Lung (tissue), 12 donors: ENCODE data around the gene ADAT2. TPM values are rescaled to one million over a fixed set of nuclear protein-coding genes. Genes with fewer than 3 reads are reported as not detected.
A peak's percentile ranks its signal among the peaks of the same experiment; 100 is the strongest.

Source experiments
- ATAC-seq: fragments of 200-7000 bp; cut with Tn5 transposase; one replicate; pipeline ENCODE4 v1.9.1; 2020; ENCODE audit warnings: moderate number of reproducible peaks; ENCODE audit not compliant: insufficient read depth, low FRiP score
- DNase-seq, 3 donors: peaks; one replicate each; pipeline ENCODE4 v3.0.0-alpha.2; 2013 to 2017
- H3K27ac ChIP-seq, 2 donors: one replicate each; pipeline ENCODE4 v1.5.1; 2013; ENCODE audit warnings: mild to moderate bottlenecking in 2 of 2, moderate library complexity in 2 of 2, control low read depth in 1 of 2, inconsistent platforms in 1 of 2, low read depth in 1 of 2, low read length in 1 of 2
- H3K27me3 ChIP-seq, 3 donors: one replicate each; pipeline ENCODE4 v1.5.1; 2013; ENCODE audit warnings: low read length in 2 of 3; ENCODE audit not compliant: control insufficient read depth in 3 of 3, insufficient read depth in 3 of 3
- H3K36me3 ChIP-seq, 4 donors: one replicate each; pipeline ENCODE4 v1.5.1; 2013; ENCODE audit warnings: low read length in 4 of 4, mild to moderate bottlenecking in 1 of 4, moderate library complexity in 1 of 4; ENCODE audit not compliant: control insufficient read depth in 4 of 4, insufficient read depth in 4 of 4
- H3K4me1 ChIP-seq, 5 donors: one replicate each; pipeline ENCODE4 v1.5.1; 2013; ENCODE audit warnings: low read length in 5 of 5, mild to moderate bottlenecking in 2 of 5, moderate library complexity in 1 of 5; ENCODE audit not compliant: control insufficient read depth in 5 of 5, insufficient read depth in 5 of 5
- H3K4me3 ChIP-seq: one replicate; pipeline ENCODE4 v1.5.1; 2013; ENCODE audit warnings: mild to moderate bottlenecking, control low read depth, moderate library complexity
- H3K9ac ChIP-seq, 2 donors: one replicate each; pipeline ENCODE4 v1.5.1; 2013; ENCODE audit warnings: low read length in 2 of 2, control low read depth in 1 of 2; ENCODE audit not compliant: insufficient read depth in 1 of 2
- H3K9me3 ChIP-seq, 4 donors: one replicate each; pipeline ENCODE4 v1.5.1; 2013; ENCODE audit warnings: low read length in 3 of 4, mild to moderate bottlenecking in 1 of 4, moderate library complexity in 1 of 4; ENCODE audit not compliant: control insufficient read depth in 4 of 4, insufficient read depth in 3 of 4
- WGBS, 2 donors: extraction: QIAGEN DNeasy Blood & Tissue Kit; methylation state at CpG; one replicate each; pipeline ENCODE4 v1.1.7; 2013; 5-methylcytosine and 5-hydroxymethylcytosine counted together
- polyA plus RNA-seq, 2 donors: library from polyadenylated mRNA; stranded (reverse); fragments of 200-250 nt; gene quantifications; one replicate each; pipeline ENCODE4 v1.2.1, GENCODE V29; 2013
- total RNA-seq, 2 donors: library from RNA; depleted of rRNA in 1 of 2; stranded (reverse); fragments of >200 nt in 1 of 2; gene quantifications; one replicate each; pipeline ENCODE4 v1.2.1, GENCODE V29; 2014 to 2021
- TF ChIP-seq, protein P1 (sequence below): IDR thresholded peaks from 2 replicates; pipeline ENCODE4 v1.5.1; 2012; ENCODE audit warnings: mild to moderate bottlenecking; ENCODE audit errors: control extremely low read depth, extremely low read depth
- donor health status: control.
- donor health status: control.
- donor health status: Bipolar disorder and iron deficiency.
- donor health status: healthy.
- donor health status: DM: yes; HTN: yes; CAD: no.

ADAT2 gene
- total and polyA plus RNA-seq, 4 donors = 3.9 to 11.1 (median 8.6) TPM

DNA sequence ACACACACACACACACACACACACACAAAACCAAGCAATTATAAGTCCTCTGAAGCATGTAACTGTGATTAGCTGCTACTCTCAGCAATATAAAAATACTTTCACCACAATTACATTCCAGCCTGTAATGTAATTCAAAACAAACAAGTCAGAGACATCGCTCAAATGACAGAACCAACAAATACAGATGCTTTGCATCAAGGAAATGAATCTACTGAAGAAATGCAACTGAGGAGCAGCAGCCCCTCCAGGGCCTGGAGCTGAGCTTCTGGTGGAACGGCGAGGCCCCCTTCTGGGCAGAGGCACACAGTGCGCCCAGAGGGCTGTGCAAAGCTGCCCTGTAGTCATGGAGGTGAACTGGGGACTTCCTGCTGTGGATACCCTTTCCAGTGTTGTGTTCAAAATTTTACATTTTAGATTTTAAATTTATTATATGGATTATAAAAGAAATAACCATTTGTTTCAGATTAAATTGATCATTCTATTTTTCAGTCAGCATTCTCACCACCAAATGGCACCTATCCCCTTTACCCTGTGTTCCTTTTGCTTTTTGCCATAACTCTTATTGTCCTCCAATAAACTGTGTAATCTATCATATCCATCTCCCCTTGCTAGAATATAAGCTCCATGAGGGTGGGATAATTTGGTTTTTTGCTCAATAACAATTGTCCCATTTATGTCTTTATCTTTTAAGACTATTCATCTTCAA lies 23.2 kb downstream of the ADAT2 start:
- WGBS, 2 donors = 25 to 27% methylated on average over 4 of the region's 4 CpGs
- Histone ChIP-seq H3K9ac (no peak overlapping the region), H3K27ac (no peak overlapping the region), H3K27me3 (no peaks in the 10 kb centered on the region), H3K4me3 (no peak overlapping the region), H3K9me3 (no peaks in the 10 kb centered on the region), H3K4me1 (peaks cover 0 to 15% (median 0%) of the 10 kb centered on the region in 5 donors), H3K36me3 (peaks cover 0 to 10% (median 1%) of the 10 kb centered on the region in 4 donors)
- ATAC-seq (peak; percentile 96), DNase-seq (peak; percentile 91 to 98 (median 97))
- TF ChIP-seq, protein P1, sequence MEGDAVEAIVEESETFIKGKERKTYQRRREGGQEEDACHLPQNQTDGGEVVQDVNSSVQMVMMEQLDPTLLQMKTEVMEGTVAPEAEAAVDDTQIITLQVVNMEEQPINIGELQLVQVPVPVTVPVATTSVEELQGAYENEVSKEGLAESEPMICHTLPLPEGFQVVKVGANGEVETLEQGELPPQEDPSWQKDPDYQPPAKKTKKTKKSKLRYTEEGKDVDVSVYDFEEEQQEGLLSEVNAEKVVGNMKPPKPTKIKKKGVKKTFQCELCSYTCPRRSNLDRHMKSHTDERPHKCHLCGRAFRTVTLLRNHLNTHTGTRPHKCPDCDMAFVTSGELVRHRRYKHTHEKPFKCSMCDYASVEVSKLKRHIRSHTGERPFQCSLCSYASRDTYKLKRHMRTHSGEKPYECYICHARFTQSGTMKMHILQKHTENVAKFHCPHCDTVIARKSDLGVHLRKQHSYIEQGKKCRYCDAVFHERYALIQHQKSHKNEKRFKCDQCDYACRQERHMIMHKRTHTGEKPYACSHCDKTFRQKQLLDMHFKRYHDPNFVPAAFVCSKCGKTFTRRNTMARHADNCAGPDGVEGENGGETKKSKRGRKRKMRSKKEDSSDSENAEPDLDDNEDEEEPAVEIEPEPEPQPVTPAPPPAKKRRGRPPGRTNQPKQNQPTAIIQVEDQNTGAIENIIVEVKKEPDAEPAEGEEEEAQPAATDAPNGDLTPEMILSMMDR = peak; percentile 84

DNA sequence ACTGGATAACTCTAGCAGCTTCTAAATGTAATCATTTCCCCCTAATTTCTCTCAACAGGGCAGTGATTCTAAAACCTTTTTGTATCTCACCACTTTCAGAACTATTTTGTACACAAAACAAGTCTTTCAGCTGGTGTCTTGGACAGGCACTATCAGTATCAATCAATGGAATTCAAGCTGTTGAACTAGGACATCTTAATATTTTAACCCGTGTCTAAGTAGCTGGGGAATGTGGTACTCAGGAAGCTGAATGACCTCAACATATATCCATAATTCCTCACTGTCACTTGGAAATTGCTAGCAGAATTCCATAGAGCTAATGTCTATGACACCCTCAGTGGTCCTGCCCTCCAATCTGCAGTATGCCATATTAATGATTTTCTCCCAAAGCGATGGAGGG lies 24.5 kb downstream of the ADAT2 start:
- Histone ChIP-seq H3K4me3 (no peak overlapping the region), H3K9ac (no peak overlapping the region), H3K36me3 (peaks cover 0 to 7% (median under 1%) of the 10 kb centered on the region in 4 donors), H3K9me3 (no peaks in the 10 kb centered on the region), H3K27ac (no peak overlapping the region), H3K27me3 (no peaks in the 10 kb centered on the region), H3K4me1 (peaks cover 0 to 15% (median 0%) of the 10 kb centered on the region in 5 donors)
- TF ChIP-seq, protein P1 = no peak
- ATAC-seq (no peak), DNase-seq (peak in 2 of 3 donors; percentile 28 to 29)
- 75 to 76% methylated on average over 2 of the region's 2 CpGs for WGBS, 2 donors

DNA sequence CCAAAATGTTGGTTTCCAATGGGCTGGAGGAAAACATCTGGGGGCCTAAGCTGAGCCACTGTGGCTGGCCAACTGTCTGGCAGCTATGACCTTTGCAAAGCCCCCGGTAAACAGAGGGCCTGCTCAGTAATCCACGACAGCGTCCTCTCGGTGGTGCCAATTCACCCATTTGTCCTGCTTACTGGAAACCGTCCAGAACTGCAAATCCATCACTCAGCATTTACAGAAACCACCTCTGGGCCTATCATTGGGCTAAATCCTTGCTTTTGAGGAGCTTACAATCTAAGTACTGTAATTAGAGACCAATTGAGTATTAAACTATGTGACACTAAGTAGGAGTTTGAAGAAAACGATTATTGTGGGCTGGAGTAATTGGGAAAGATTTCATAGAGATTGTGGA lies 31.0 kb downstream of the ADAT2 start:
- H3K4me1 ChIP-seq = peaks cover 0 to 9% (median 0%) of the 10 kb centered on the region in 5 donors
- H3K4me3 ChIP-seq = no peak overlapping the region
- TF ChIP-seq, protein P1 = no peak
- H3K36me3 ChIP-seq = no peaks in the 10 kb centered on the region
- no peak overlapping the region for H3K27ac ChIP-seq
- ATAC-seq (no peak), DNase-seq (no peak)
- H3K9me3 ChIP-seq = peaks cover 0 to 2% (median 0%) of the 10 kb centered on the region in 4 donors
- WGBS, 2 donors = 87% methylated on average over 6 of the region's 6 CpGs
- H3K27me3 ChIP-seq = no peaks in the 10 kb centered on the region
- H3K9ac ChIP-seq = no peak overlapping the region
